Stimulated activated naive B cell treated with anti-CD40 and anti-IgM and Interleukin-4, amounts not matched to agents 10 μg/mL and 1 μg/mL and 100 μg/mL, for 72 hours (primary cell): ENCODE results near the gene PLK5.
A peak's percentile ranks its signal among the peaks of the same experiment; 100 is the strongest.
"Not testable (repeated sequence)": the region's sequence is repeated elsewhere in the genome, so short reads cannot be mapped to it uniquely, and the experiment has no call there.

Source experiments
- ATAC-seq, 2 donors: fragments of 150-1000 bp; cut with Tn5 transposase; replicated peaks; 2 replicates each; pipeline ENCODE4 v1.10.0; 2021; ENCODE audit warnings: moderate library complexity in 1 of 2
- DNase-seq: peaks from one replicate; pipeline ENCODE4 v3.0.0; 2021
- H3K27ac Mint-ChIP-seq: one replicate; pipeline ENCODE4 v1.8.0; 2022; ENCODE audit warnings: mild to moderate bottlenecking, mixed read lengths
- H3K27me3 Mint-ChIP-seq, 2 donors: one replicate each; pipeline ENCODE4 v1.8.0; 2022; ENCODE audit warnings: mixed read lengths in 2 of 2
- H3K36me3 Mint-ChIP-seq, 2 donors: one replicate each; pipeline ENCODE4 v1.8.0; 2022; ENCODE audit warnings: mixed read lengths in 2 of 2, mild to moderate bottlenecking in 1 of 2
- H3K4me1 Mint-ChIP-seq, 2 donors: one replicate each; pipeline ENCODE4 v1.8.0; 2022; ENCODE audit warnings: mixed read lengths in 2 of 2, mild to moderate bottlenecking in 1 of 2
- H3K4me3 Mint-ChIP-seq, 2 donors: one replicate each; pipeline ENCODE4 v1.8.0; 2022; ENCODE audit warnings: mild to moderate bottlenecking in 2 of 2, mixed read lengths in 2 of 2, moderate library complexity in 1 of 2
- H3K9me3 Mint-ChIP-seq, 2 donors: one replicate each; pipeline ENCODE4 v1.8.0; 2022; ENCODE audit warnings: mixed read lengths in 2 of 2, mild to moderate bottlenecking in 1 of 2

The PLK5 gene, protein sequence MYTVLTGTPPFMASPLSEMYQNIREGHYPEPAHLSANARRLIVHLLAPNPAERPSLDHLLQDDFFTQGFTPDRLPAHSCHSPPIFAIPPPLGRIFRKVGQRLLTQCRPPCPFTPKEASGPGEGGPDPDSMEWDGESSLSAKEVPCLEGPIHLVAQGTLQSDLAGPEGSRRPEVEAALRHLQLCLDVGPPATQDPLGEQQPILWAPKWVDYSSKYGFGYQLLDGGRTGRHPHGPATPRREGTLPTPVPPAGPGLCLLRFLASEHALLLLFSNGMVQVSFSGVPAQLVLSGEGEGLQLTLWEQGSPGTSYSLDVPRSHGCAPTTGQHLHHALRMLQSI

DNA sequence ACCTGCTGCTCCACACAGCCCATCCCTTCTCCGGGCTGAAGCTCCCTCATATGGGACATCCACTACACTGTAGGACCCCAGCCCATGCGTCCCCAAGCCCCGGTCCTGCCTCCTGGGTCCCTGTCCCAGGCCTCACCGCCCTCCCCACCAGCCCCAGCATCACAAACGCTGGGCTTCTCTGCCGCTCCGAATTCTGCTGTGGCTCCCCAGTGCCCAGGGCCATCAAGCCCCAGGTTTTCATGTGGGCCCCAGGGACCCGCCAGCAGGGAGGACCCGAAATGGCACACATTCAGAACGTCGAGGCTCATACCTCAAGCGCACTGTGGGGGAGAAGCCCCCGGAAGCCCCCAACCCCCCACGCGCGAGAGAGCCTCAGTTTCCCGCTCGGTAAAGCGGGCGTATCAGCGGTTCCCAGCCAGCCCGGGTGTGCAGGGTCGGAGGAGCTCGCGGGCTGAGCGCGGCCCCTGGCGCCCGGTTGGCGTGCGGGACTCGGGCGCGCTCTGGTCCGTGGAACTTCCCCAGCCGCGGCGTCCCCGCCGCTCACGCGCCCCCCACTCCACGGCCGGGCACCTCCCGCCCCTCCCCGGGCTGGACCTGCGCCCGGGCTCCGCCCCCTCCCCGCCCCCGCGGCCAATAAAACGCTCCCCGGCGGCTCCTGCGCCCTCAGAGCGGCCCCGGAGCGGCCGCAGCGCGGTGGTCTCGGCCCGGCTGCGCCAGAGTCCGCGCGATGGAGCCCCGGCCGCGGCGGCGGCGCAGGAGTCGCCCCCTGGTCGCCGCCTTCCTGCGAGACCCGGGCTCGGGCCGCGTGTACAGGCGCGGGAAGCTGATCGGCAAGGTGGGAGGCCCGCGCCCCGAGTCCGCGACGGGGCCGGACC is at the start of gene PLK5:
TSS of gene PLK5 (plus strand) at position 666 of the 875 bp plus-strand sequence. CDS start 2,920 bp downstream, outside the sequence.
- no peak for DNase-seq
- H3K4me3 Mint-ChIP-seq = peak within 1 kb of the TSS; percentile 12 to 19
- no peak within 1 kb of the TSS for H3K27ac Mint-ChIP-seq
- peaks cover 0 to 4% of the 10 kb centered on the region in 2 donors for H3K36me3 Mint-ChIP-seq
- peaks cover 55 to 66% of the 10 kb centered on the region in 2 donors for H3K27me3 Mint-ChIP-seq
- H3K9me3 Mint-ChIP-seq = no peaks in the 10 kb centered on the region
- ATAC-seq = no peak
- H3K4me1 Mint-ChIP-seq = peaks cover 9 to 10% of the 10 kb centered on the region in 2 donors

GRCh38 chr19:1474765-1475351 is 49.0 kb upstream of the PLK5 start:
- peaks cover 11% of the 10 kb centered on the region in 2 donors for H3K27me3 Mint-ChIP-seq
- no peaks in the 10 kb centered on the region for H3K9me3 Mint-ChIP-seq
- ATAC-seq = no peak
- no peak overlapping the region for H3K27ac Mint-ChIP-seq
- DNase-seq = no peak
- H3K4me1 Mint-ChIP-seq = peaks cover 27 to 64% of the 10 kb centered on the region in 2 donors
- H3K36me3 Mint-ChIP-seq = peaks cover 25 to 36% of the 10 kb centered on the region in 2 donors
- H3K4me3 Mint-ChIP-seq = no peak overlapping the region

DNA sequence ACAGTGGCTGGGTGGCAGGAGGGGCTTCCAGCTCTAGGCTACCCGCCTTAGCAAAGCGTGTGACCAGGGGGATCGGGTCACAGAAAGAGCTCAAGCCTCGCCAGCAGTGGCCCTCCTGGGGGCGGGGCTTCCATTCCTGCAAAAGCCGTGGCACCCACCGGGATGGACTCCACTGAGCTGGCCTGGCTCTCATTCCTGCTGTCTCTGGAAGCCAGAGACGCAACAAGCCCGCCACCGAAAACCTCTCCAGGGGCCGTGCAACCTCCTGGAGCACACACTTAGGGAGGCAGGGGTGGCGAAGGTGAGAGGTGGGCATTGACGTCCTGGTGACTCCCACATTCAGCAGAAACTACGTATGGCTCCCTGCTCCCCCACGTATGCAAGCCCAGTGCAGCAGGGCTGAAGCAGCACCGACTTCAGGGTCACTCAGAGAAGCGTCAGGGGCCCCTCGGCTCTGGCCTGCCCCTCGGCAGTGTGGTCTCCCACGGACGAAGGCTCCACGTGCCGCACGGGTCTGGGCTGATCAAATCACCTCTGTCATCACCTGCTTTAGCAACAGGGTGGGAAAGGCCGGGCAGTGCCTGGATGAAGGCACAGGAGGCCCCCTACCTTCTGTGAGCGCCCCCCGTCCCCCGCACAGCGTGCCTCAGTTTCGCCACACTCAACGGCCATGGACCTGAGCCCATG is 48.0 kb upstream of the PLK5 start:
- ATAC-seq = no peak
- DNase-seq = no peak
- Mint-ChIP-seq H3K4me3 (no peak overlapping the region), H3K36me3 (peaks cover 24 to 34% of the 10 kb centered on the region in 2 donors), H3K27ac (no peak overlapping the region), H3K9me3 (no peaks in the 10 kb centered on the region), H3K27me3 (peaks cover 6 to 8% of the 10 kb centered on the region in 2 donors), H3K4me1 (peaks cover 26 to 54% of the 10 kb centered on the region in 2 donors)

DNA sequence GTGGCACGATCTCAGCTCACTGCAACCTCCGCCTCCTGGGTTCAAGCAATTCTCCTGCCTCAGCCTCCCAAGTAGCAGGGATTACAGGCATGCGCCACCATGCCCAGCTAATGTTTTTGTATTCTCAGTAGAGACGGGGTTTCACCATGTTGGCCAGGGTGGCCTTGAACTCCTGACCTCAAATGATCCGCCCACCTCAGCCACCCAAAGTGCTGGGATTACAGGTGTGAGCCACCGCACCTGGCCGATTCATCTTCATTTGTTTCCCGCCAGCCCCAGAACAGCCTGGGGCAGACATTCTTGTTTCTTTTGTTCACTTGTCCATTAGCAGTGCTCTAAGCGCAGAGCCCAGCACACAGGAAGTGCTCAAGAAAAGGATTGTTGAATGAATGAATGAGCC is 46.8 kb upstream of the PLK5 start:
- not testable (repeated sequence) for ATAC-seq, H3K9me3 Mint-ChIP-seq, H3K27ac Mint-ChIP-seq, DNase-seq, H3K4me3 Mint-ChIP-seq, H3K27me3 Mint-ChIP-seq
- peaks cover 24 to 34% of the 10 kb centered on the region in 2 donors for H3K36me3 Mint-ChIP-seq
- H3K4me1 Mint-ChIP-seq = peaks cover 20 to 43% of the 10 kb centered on the region in 2 donors

- Mint-ChIP-seq H3K9me3 (no peaks in the 10 kb centered on the region), H3K27me3 (no peaks in the 10 kb centered on the region), H3K27ac (peak within 1 kb of the TSS; percentile 94), H3K36me3 (peaks cover 19 to 26% of the 10 kb centered on the region in 2 donors), H3K4me3 (peak within 1 kb of the TSS; percentile 94 to 95), H3K4me1 (peaks cover 13 to 30% of the 10 kb centered on the region in 2 donors)
- DNase-seq = peak; percentile 93
- peak; percentile 97 to 98 for ATAC-seq
These were observed 44.8 kb upstream of the PLK5 start, which contains the start of gene C19orf25 for GRCh38 chr19:1478934-1479707. Gene C19orf25, minus strand, starts transcription at chr19:1479215. Its CDS starts 312 bp downstream, at chr19:1478903.

- Mint-ChIP-seq H3K36me3 (peaks cover 7 to 15% of the 10 kb centered on the region in 2 donors), H3K9me3 (no peaks in the 10 kb centered on the region), H3K4me1 (peaks cover 13 to 28% of the 10 kb centered on the region in 2 donors), H3K4me3 (no peak overlapping the region), H3K27ac (no peak overlapping the region), H3K27me3 (no peaks in the 10 kb centered on the region)
- ATAC-seq (no peak), DNase-seq (no peak)
These were observed 42.5 kb upstream of the PLK5 start for GRCh38 chr19:1481224-1481892.

DNA sequence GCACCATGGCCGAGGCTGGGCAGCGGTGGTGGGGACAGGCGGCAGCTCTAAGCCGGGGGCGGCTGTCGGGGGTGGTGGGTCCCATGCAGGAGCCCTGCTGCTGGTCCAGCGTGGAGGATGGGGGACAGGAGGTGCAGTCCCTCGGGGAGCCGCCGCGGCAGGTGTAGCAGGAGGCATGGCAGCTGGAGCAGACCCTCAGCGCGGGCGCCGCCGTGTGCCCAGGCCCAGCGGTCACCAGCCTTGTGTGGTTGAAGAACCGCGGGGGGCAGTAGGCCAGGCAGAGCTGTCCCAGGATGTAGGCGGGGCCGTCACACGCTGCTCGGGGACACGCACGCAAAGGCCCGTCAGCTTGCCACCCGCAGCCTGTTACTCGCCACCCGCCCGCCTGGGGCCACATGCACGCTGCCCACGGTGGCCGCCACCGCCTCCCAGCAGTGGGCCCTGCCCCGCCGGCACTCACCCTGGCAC is 42.0 kb upstream of the PLK5 start:
- ATAC-seq (no peak), DNase-seq (no peak)
- Mint-ChIP-seq H3K4me1 (peaks cover 13 to 25% of the 10 kb centered on the region in 2 donors), H3K27me3 (no peaks in the 10 kb centered on the region), H3K36me3 (peaks cover 7 to 12% of the 10 kb centered on the region in 2 donors), H3K27ac (no peak overlapping the region), H3K4me3 (no peak overlapping the region), H3K9me3 (no peaks in the 10 kb centered on the region)

DNA sequence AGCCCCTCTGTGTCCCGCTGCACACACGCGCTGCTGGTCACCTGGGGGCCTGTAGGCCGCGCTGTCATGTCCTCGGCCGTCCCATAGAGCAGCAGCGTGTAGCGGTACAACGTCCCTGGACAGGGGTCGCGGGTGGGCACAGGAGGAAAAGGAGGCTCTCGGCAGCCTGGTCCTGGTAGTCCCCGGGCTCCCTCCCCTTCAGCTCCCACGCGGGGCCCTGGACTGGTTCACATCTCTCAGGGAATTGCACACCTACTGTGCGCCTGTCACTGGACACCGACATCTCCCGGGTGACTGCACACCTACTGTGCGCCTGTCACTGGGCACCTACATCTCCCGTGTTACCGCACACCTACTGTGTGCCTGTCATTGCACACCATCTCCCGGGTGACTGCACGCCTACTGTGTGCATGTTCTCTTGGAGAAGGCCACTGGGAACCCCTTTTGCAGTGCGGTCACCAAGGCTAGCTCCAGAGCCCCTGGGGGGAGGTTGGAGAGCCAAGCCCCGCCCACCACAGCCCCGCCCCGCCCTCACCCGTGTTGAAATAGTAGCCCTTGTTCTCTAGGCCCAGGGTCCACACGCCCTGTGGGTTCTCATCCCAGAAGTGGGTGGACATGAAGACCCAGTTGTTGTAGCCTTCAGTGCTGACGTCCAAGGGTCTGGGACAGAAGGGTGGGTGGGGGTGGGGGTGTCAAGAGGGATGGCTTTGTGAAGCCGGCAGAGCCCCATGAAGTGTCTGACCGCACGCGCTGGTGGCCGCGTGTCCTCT is 41.3 kb upstream of the PLK5 start:
- H3K36me3 Mint-ChIP-seq = peaks cover 6% of the 10 kb centered on the region in 2 donors
- no peak overlapping the region for H3K27ac Mint-ChIP-seq
- H3K27me3 Mint-ChIP-seq = no peaks in the 10 kb centered on the region
- peaks cover 8 to 18% of the 10 kb centered on the region in 2 donors for H3K4me1 Mint-ChIP-seq
- DNase-seq = no peak
- no peak overlapping the region for H3K4me3 Mint-ChIP-seq
- ATAC-seq = no peak
- no peaks in the 10 kb centered on the region for H3K9me3 Mint-ChIP-seq

GRCh38 chr19:1483131-1483978 is 40.5 kb upstream of the PLK5 start:
- ATAC-seq (no peak), DNase-seq (no peak)
- H3K27me3 Mint-ChIP-seq = peaks cover 2 to 4% of the 10 kb centered on the region in 2 donors
- H3K36me3 Mint-ChIP-seq = peaks cover 4 to 5% of the 10 kb centered on the region in 2 donors
- no peaks in the 10 kb centered on the region for H3K9me3 Mint-ChIP-seq
- H3K4me3 Mint-ChIP-seq = no peak overlapping the region
- H3K27ac Mint-ChIP-seq = no peak overlapping the region
- H3K4me1 Mint-ChIP-seq = peaks cover 5 to 12% of the 10 kb centered on the region in 2 donors

DNA sequence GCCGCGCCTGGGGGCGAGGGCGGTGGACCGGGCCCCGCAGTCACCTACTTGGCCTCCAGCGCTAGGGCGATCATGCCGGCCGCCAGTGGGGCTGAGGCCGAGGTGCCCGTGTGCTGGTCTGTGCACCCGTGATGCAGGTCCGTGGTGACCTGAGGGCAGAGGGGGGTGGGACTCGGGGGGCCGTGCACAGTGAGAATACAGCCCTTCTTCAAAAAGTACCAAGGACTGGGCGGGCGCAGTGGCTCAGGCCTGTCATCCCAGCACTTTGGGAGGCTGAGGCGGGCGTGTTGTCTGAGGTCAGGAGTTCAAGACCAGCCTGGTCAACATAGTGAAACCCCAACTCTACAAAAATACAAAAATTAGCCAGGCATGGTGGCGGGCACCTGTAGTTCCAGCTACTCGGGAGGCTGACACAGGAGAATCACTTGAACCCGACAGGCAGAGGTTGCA is 39.9 kb upstream of the PLK5 start:
- Mint-ChIP-seq H3K27ac (no peak overlapping the region), H3K9me3 (no peaks in the 10 kb centered on the region), H3K36me3 (peaks cover 2 to 3% of the 10 kb centered on the region in 2 donors), H3K4me1 (peaks cover 4 to 11% of the 10 kb centered on the region in 2 donors), H3K27me3 (peaks cover 5 to 7% of the 10 kb centered on the region in 2 donors), H3K4me3 (no peak overlapping the region)
- DNase-seq (no peak), ATAC-seq (no peak)

- H3K4me3 Mint-ChIP-seq = no peak overlapping the region
- no peak overlapping the region for H3K27ac Mint-ChIP-seq
- H3K9me3 Mint-ChIP-seq = no peaks in the 10 kb centered on the region
- H3K27me3 Mint-ChIP-seq = peaks cover 9 to 12% of the 10 kb centered on the region in 2 donors
- H3K4me1 Mint-ChIP-seq = peaks cover 9 to 14% of the 10 kb centered on the region in 2 donors
- DNase-seq (no peak), ATAC-seq (no peak)
- H3K36me3 Mint-ChIP-seq = no peaks in the 10 kb centered on the region
These were observed 36.9 kb upstream of the PLK5 start for GRCh38 chr19:1486720-1487575.
